Heart left ventricle (tissue), 16 donors: ENCODE measurements around the gene U2AF1L4. TPM values are rescaled to one million over a fixed set of nuclear protein-coding genes. Genes with fewer than 3 reads are reported as not detected.

Source experiments
- ATAC-seq, 4 donors: fragments of 200-7000 bp; cut with Tn5 transposase; one replicate each; pipeline ENCODE4 v1.9.1; 2020 to 2022; ENCODE audit warnings: moderate library complexity in 4 of 4, mild to moderate bottlenecking in 3 of 4, moderate number of reproducible peaks in 1 of 4
- DNase-seq, 5 donors: peaks; one replicate each; pipeline ENCODE4 v3.0.0-alpha.2; 2020
- H3K27ac ChIP-seq, 12 donors: fragments of 200-600 bp; sonication (generic) in 4 of 12; one replicate each; pipeline versions ENCODE4 v1.5.0 to v1.8.0; 2016 to 2022; ENCODE audit warnings: mild to moderate bottlenecking in 2 of 12
- H3K27me3 ChIP-seq, 9 donors: fragments of 200-600 bp; sonication (generic) in 2 of 9; one replicate each; pipeline versions ENCODE4 v1.5.1 to v1.8.0; 2016 to 2022; ENCODE audit warnings: mild to moderate bottlenecking in 3 of 9
- H3K36me3 ChIP-seq, 9 donors: fragments of 200-600 bp; sonication (generic) in 2 of 9; one replicate each; pipeline versions ENCODE4 v1.5.0 to v1.8.0; 2018 to 2022; ENCODE audit warnings: mild to moderate bottlenecking in 2 of 9
- H3K4me1 ChIP-seq, 12 donors: fragments of 200-600 bp; sonication (generic) in 4 of 12; one replicate each; pipeline versions ENCODE4 v1.5.0 to v1.8.0; 2016 to 2022; ENCODE audit warnings: mild to moderate bottlenecking in 3 of 12
- H3K4me3 ChIP-seq, 12 donors: fragments of 200-600 bp; sonication (generic) in 4 of 12; one replicate each; pipeline versions ENCODE4 v1.5.0 to v1.8.0; 2017 to 2022; ENCODE audit warnings: mild to moderate bottlenecking in 9 of 12, moderate library complexity in 4 of 12
- H3K9me3 ChIP-seq, 12 donors: fragments of 200-600 bp; sonication (generic) in 4 of 12; one replicate each; pipeline versions ENCODE4 v1.5.0 to v1.8.0; 2016 to 2022; ENCODE audit warnings: mild to moderate bottlenecking in 1 of 12
- POLR2A ChIP-seq, 2 donors: fragments of 450-650 bp; IDR thresholded peaks; one replicate each; pipeline ENCODE4 v1.6.1; 2017; ENCODE audit warnings: antibody characterized with exemption in 2 of 2, mild to moderate bottlenecking in 2 of 2, moderate library complexity in 2 of 2
- WGBS, 4 donors: extraction: QIAGEN DNeasy Blood & Tissue Kit in 2 of 4; methylation state at CpG; one replicate each; pipeline versions ENCODE4 v1.1.5 to v1.1.7; 2013 to 2018; 5-methylcytosine and 5-hydroxymethylcytosine counted together
- intact Hi-C, 10 donors: fragments of 100-400 bp; cut with DNase I; formaldehyde crosslinking; loops; one replicate each; pipeline versions ENCODE4 v1.11.1 to v1.14.2; 2022
- polyA plus RNA-seq, 2 donors: library from polyadenylated mRNA; stranded (reverse); fragments of 200-250 nt; gene quantifications; one replicate each; pipeline ENCODE4 v1.2.3, GENCODE V29; 2013
- total RNA-seq, 9 donors: library from RNA; depleted of rRNA in 2 of 9; stranded (reverse); fragments of >200 nt in 2 of 9; fragmentation: NEBNext Ultra II Directional in 3 of 9; extraction: Animal tissue kit (Norgen Biotek cat#: 25700) in 3 of 9; gene quantifications; one replicate each; pipeline versions ENCODE4 v1.1.0 to v1.2.4, GENCODE V29; 2016 to 2023
- TF ChIP-seq, protein P1 (sequence below), 12 donors: fragments of 200-600 bp; sonication (generic) in 4 of 12; IDR thresholded peaks; one replicate each; pipeline versions ENCODE4 v1.5.0 to v1.8.0; 2018 to 2022; ENCODE audit warnings: antibody characterized with exemption in 12 of 12, mild to moderate bottlenecking in 5 of 12
- donor health status: ischemic (EF 13 %, LVEDD 7.1; RV severe dilation, severe dysfunction).
- donor health status: healthy with polysubstance abuse.
- donor health status: DM: no; HTN: yes; CAD: no.
- donor health status: DM: no; HTN: no; CAD: no.
- donor health status: ischemic (EF 25% LVEDD 6.9; RV normal size, moderate dysfunction).
- donor health status: ischemic (EF 25% LVEDD 5.7; RV mildly dilated, moderate dysfunction).
- donor health status: healthy.
- donor health status: DM: yes; HTN: yes; CAD: no.
- donor health status: ischemic (EF 35%, LVEDD 5.7; RV mildly dilated, moderate dysfunction).
- donor health status: nonischemic (EF 11% LVEDD 7.7; RV severe dilation, severe dysfunction).
- donor health status: DM: yes; HTN: yes; CAD: no.
- donor health status: PGD.
- donor health status: ischemic (EF 29% LVEDD 5.4; RV normal size, mild dysfunction).
- donor health status: nonischemic (EF 23%, LVEDD 6.1; RV moderate dilation, normal function).

Gene U2AF1L4
- total and polyA plus RNA-seq, 11 donors: 7.2 to 32.8 (median 20.9) TPM

DNA sequence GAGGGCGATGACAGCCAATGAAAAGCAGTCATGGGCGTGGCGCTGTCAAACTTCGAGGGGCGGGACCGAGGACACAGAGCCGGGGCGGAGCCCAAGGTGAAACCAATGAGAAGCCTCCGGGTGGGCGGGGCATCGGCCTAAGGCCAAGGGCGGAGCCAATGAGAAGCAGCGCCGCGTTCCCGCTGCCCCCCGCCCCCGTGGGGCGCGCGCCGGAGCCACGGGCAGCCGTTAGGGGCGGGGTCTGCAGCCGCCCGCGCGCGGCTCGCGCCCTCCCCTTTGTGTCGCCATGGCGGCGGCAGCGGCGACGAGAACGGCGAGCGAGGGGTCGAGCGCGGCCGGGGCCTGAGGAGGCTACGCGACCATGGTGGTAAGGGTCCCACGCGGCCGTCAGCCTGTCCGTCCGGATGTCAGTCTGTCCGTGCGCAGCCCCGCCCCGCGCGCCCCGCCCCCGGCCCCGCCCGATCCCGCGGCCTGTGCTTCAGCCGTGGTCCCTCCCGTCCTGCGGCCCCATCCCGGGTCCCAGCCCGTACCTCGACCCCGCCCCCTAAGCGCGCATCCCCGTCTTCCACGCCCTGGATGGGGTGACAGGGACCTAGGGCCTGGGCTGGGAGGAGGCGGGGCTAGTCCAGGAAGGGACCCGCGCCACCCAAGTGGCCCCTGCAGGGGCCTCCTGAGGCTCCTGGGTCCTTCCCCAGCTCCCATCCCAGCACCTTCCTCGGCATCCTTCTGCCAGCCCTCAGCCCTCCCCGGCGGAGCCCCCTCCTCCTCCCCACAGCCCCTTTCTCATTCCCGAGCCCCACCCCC lies 30.3 kb upstream of the U2AF1L4 start, which contains the start of gene ARHGAP33:
Gene ARHGAP33, plus strand, starts transcription at position 267 of the 804 bp plus-strand sequence. Its CDS starts 95 bp downstream, at position 362.
- DNase-seq (peak; percentile 99 to 100 (median 99)), ATAC-seq (peak; percentile 98 to 99 (median 98))
- Histone ChIP-seq H3K4me3 (peak within 1 kb of the TSS; percentile 68 to 99 (median 92)), H3K9me3 (no peaks in the 10 kb centered on the region), H3K27ac (peak within 1 kb of the TSS in 6 of 12 donors; percentile 1 to 77 (median 44)), H3K4me1 (peaks cover 0 to 17% (median 5%) of the 10 kb centered on the region in 12 donors), H3K36me3 (peaks cover 0 to 24% (median 5%) of the 10 kb centered on the region in 9 donors), H3K27me3 (no peaks in the 10 kb centered on the region)
- intact Hi-C loops: loop anchor here in 3 of 10 donors (1.0 to 10.0 kb wide), 3 partner anchors 17 to 159 kb away; partner anchors contain the start of genes LRFN3 (in 1 of the 3) and PROSER3 (in 1 of the 3)
- WGBS, 4 donors: 0 to 2% (median 1%) methylated on average over 27 to 82 of the region's 82 CpGs
- TF ChIP-seq POLR2A (IDR thresholded peaks at IDR 0.05): peak in 1 of 2 donors; percentile 27
- TF ChIP-seq, protein P1, sequence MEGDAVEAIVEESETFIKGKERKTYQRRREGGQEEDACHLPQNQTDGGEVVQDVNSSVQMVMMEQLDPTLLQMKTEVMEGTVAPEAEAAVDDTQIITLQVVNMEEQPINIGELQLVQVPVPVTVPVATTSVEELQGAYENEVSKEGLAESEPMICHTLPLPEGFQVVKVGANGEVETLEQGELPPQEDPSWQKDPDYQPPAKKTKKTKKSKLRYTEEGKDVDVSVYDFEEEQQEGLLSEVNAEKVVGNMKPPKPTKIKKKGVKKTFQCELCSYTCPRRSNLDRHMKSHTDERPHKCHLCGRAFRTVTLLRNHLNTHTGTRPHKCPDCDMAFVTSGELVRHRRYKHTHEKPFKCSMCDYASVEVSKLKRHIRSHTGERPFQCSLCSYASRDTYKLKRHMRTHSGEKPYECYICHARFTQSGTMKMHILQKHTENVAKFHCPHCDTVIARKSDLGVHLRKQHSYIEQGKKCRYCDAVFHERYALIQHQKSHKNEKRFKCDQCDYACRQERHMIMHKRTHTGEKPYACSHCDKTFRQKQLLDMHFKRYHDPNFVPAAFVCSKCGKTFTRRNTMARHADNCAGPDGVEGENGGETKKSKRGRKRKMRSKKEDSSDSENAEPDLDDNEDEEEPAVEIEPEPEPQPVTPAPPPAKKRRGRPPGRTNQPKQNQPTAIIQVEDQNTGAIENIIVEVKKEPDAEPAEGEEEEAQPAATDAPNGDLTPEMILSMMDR (IDR thresholded peaks at IDR 0.05): no peak

- peaks cover 0 to 17% (median 5%) of the 10 kb centered on the region in 12 donors for H3K4me1 ChIP-seq
- no peaks in the 10 kb centered on the region for H3K9me3 ChIP-seq
- no peak overlapping the region for H3K27ac ChIP-seq
- peak in 3 of 4 donors; percentile 5 to 40 (median 28) for ATAC-seq
- peak overlapping the region; percentile 68 to 99 (median 92) for H3K4me3 ChIP-seq
- H3K27me3 ChIP-seq: no peaks in the 10 kb centered on the region
- intact Hi-C loops: loop anchor here in 3 of 10 donors (1.0 to 10.0 kb wide), 3 partner anchors 17 to 160 kb away; partner anchors contain the start of genes LRFN3 (in 1 of the 3) and PROSER3 (in 1 of the 3)
- DNase-seq: no peak
- H3K36me3 ChIP-seq: peaks cover 0 to 18% (median 0%) of the 10 kb centered on the region in 9 donors
- WGBS, 4 donors: 8 to 39% (median 16%) methylated on average over 9 of the region's 9 CpGs
- no peak for TF ChIP-seq POLR2A (IDR thresholded peaks at IDR 0.05)
- TF ChIP-seq, protein P1 (IDR thresholded peaks at IDR 0.05): no peak
Observed at GRCh38 chr19:35775046-35775297, 29.8 kb upstream of the U2AF1L4 start.

DNA sequence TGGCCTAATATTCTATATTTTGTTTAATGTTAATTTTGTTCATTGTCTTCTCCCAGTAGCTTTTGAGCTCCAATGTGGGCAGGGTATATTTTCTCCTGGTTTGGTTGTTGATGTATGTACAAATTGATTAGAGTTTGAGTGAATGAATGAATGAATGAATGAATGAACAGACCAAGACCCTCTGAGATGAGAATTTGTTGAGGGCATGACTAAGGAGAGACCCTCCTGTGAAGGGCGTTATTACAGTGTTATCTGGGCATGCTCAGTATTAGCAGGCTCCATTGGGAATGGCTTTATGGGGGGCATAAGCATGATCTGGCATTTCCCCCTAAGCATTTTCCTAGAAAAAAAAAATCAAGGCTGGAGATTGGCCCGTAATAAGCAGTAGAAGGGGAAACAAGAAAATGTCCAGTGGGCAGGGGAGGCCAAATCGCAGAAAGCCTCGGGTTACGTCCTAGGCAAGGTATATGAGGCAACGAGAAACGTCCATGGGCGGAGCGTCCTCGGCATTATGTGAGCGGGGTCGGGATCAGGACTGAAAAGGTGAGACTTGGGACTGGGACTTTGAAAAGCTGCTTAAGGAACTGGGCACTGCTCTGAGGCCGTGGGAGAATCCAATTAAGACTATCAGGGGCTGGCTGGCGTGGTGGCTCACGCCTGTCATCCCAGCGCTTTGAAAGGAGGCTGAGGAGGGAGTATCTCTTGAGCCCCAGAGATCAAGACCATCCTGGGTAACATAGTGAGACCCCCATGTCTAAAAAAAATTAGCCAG lies 29.2 kb upstream of the U2AF1L4 start:
- peak in 2 of 4 donors; percentile 1 to 9 for ATAC-seq

More for the DNA sequence above, 29.2 kb upstream of the U2AF1L4 start:
- 36 to 60% (median 43%) methylated on average over 16 of the region's 16 CpGs for WGBS, 4 donors
- Histone ChIP-seq H3K27me3 (no peaks in the 10 kb centered on the region), H3K36me3 (peaks cover 0 to 13% (median 0%) of the 10 kb centered on the region in 9 donors), H3K9me3 (no peaks in the 10 kb centered on the region), H3K4me1 (peaks cover 0 to 17% (median 5%) of the 10 kb centered on the region in 12 donors), H3K27ac (no peak overlapping the region), H3K4me3 (peak overlapping the region; percentile 68 to 99 (median 92))
- DNase-seq: no peak
- intact Hi-C loops: loop anchor here in 3 of 10 donors (1.0 to 10.0 kb wide), 3 partner anchors 16 to 160 kb away; partner anchors contain the start of genes LRFN3 (in 1 of the 3) and PROSER3 (in 1 of the 3)
- no peak for TF ChIP-seq POLR2A (IDR thresholded peaks at IDR 0.05)
- TF ChIP-seq, protein P1 (IDR thresholded peaks at IDR 0.05): no peak
